Measurements from ENCODE around the gene HHIPL1.

HHIPL1 gene

GRCh38 chr14:99632410-99633035, 12.4 kb upstream of the HHIPL1 start:
- no peak for TF ChIP-seq CTCF (IDR thresholded peaks at IDR 0.05; ENCODE audit: low read depth, low read length, poor library complexity, severe bottlenecking)
- TF ChIP-seq EZH2phosphoT487 (IDR thresholded peaks at IDR 0.05; ENCODE audit: borderline replicate concordance, low read length), result no peak
- no peaks in the 10 kb centered on the region for H3K79me2 ChIP-seq (ENCODE audit: control insufficient read depth, low read length)
- no peak overlapping the region for H3K27ac ChIP-seq (ENCODE audit: low read depth, low read length)
- no peaks in the 10 kb centered on the region for H3K9me2 ChIP-seq (replicated peaks; ENCODE audit: control insufficient read depth, low read length)
- H3K4me1 ChIP-seq (ENCODE audit: control insufficient read depth, low read length), result no peaks in the 10 kb centered on the region
- H3K27me3 ChIP-seq (ENCODE audit: control insufficient read depth, low read length), result no peaks in the 10 kb centered on the region
- H4K20me1 ChIP-seq (ENCODE audit: control insufficient read depth, insufficient read depth, low read depth, low read length), result no peaks in the 10 kb centered on the region
- no peak overlapping the region for H3K4me2 ChIP-seq (ENCODE audit: low read length)
- H3F3A ChIP-seq (ENCODE audit: control insufficient read depth, insufficient read depth), result no peaks in the 10 kb centered on the region
- no peaks in the 10 kb centered on the region for H3K36me3 ChIP-seq (ENCODE audit: control insufficient read depth, low read length)
- H3K4me3 ChIP-seq (ENCODE audit: low read length), result no peak overlapping the region
- no peaks in the 10 kb centered on the region for H3K9me3 ChIP-seq (ENCODE audit: control insufficient read depth, insufficient read depth, low read length)

GRCh38 chr14:99633141-99633540, 11.8 kb upstream of the HHIPL1 start:
- Histone ChIP-seq H3K9me2 (replicated peaks; ENCODE audit: control insufficient read depth, low read length) (no peaks in the 10 kb centered on the region), H3F3A (ENCODE audit: control insufficient read depth, insufficient read depth) (no peaks in the 10 kb centered on the region), H3K9me3 (ENCODE audit: control insufficient read depth, insufficient read depth, low read length) (no peaks in the 10 kb centered on the region), H3K4me3 (ENCODE audit: low read length) (no peak overlapping the region), H4K20me1 (ENCODE audit: control insufficient read depth, insufficient read depth, low read depth, low read length) (no peaks in the 10 kb centered on the region), H3K79me2 (ENCODE audit: control insufficient read depth, low read length) (no peaks in the 10 kb centered on the region), H3K36me3 (ENCODE audit: control insufficient read depth, low read length) (no peaks in the 10 kb centered on the region), H3K4me2 (ENCODE audit: low read length) (no peak overlapping the region), H3K27me3 (ENCODE audit: control insufficient read depth, low read length) (no peaks in the 10 kb centered on the region), H3K4me1 (ENCODE audit: control insufficient read depth, low read length) (no peaks in the 10 kb centered on the region), H3K27ac (ENCODE audit: low read depth, low read length) (no peak overlapping the region)
- TF ChIP-seq EZH2phosphoT487 (IDR thresholded peaks at IDR 0.05; ENCODE audit: borderline replicate concordance, low read length), result no peak
- TF ChIP-seq CTCF (IDR thresholded peaks at IDR 0.05; ENCODE audit: low read depth, low read length, poor library complexity, severe bottlenecking), result no peak

GRCh38 chr14:99633918-99634317, 11.0 kb upstream of the HHIPL1 start:
- TF ChIP-seq EZH2phosphoT487 (IDR thresholded peaks at IDR 0.05; ENCODE audit: borderline replicate concordance, low read length) (no peak), CTCF (IDR thresholded peaks at IDR 0.05; ENCODE audit: low read depth, low read length, poor library complexity, severe bottlenecking) (no peak)
- Histone ChIP-seq H3K9me2 (replicated peaks; ENCODE audit: control insufficient read depth, low read length) (no peaks in the 10 kb centered on the region), H3K27ac (ENCODE audit: low read depth, low read length) (no peak overlapping the region)

More at GRCh38 chr14:99633918-99634317, 11.0 kb upstream of the HHIPL1 start:
- Histone ChIP-seq H3K79me2 (ENCODE audit: control insufficient read depth, low read length) (no peaks in the 10 kb centered on the region), H3F3A (ENCODE audit: control insufficient read depth, insufficient read depth) (no peaks in the 10 kb centered on the region), H3K4me1 (ENCODE audit: control insufficient read depth, low read length) (no peaks in the 10 kb centered on the region), H3K4me2 (ENCODE audit: low read length) (no peak overlapping the region), H3K4me3 (ENCODE audit: low read length) (no peak overlapping the region), H3K36me3 (ENCODE audit: control insufficient read depth, low read length) (no peaks in the 10 kb centered on the region), H3K9me3 (ENCODE audit: control insufficient read depth, insufficient read depth, low read length) (no peaks in the 10 kb centered on the region), H3K27me3 (ENCODE audit: control insufficient read depth, low read length) (no peaks in the 10 kb centered on the region), H4K20me1 (ENCODE audit: control insufficient read depth, insufficient read depth, low read depth, low read length) (no peaks in the 10 kb centered on the region)

Measured in DOHH2 (cell line).